ENCODE results near the gene THAP11.

Gene THAP11

DNA sequence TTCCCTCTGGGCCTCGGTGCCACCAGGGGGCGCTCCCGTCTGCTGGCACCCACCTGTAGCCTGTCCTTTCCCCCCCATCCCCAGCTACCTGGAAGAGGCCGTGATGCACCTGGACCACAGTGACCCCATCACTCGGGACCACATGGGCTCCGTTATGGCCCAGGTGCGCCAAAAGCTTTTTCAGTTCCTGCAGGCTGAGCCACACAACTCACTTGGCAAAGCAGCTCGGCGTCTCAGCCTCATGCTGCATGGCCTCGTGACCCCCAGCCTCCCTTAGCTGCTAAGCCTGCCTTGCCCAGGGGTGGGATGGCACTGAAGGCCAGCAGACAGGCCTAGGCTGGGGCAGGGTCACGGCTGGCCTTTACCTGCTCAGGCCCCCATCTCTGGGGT is 41.7 kb downstream of the THAP11 start:
- TF ChIP-seq CTCF (IDR thresholded peaks at IDR 0.05; ENCODE audit: extremely low read depth, missing control alignments), result peak; percentile 78
- DNase-seq (ENCODE audit: low spot score), result peak; percentile 92

GRCh38 chr16:67884684-67885083 is 42.6 kb downstream of the THAP11 start, which contains the start of gene NRN1L:
Gene NRN1L, plus strand, starts transcription at chr16:67884885. Its CDS starts 19 bp downstream, at chr16:67884904.
- no peak for DNase-seq (ENCODE audit: low spot score)
- no peak for TF ChIP-seq CTCF (IDR thresholded peaks at IDR 0.05; ENCODE audit: extremely low read depth, missing control alignments)

DNA sequence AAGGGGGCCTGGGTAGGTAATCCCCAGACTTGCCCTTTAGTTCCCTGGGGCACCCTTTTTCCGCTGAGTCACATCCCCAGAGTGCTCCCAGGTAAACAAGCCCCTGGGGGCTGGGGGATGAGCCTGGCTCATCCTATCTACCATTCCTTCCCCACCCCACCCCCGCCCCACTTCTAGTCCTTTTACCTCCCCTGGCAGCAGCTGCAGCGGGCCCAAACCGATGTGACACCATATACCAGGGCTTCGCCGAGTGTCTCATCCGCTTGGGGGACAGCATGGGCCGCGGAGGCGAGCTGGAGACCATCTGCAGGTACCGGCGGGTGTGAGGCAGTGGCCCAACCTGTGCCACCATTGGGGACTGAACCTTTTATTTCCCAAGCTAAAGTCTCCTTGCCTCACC is 43.4 kb downstream of the THAP11 start:
- no peak for TF ChIP-seq CTCF (IDR thresholded peaks at IDR 0.05; ENCODE audit: extremely low read depth, missing control alignments)
- no peak for DNase-seq (ENCODE audit: low spot score)

DNA sequence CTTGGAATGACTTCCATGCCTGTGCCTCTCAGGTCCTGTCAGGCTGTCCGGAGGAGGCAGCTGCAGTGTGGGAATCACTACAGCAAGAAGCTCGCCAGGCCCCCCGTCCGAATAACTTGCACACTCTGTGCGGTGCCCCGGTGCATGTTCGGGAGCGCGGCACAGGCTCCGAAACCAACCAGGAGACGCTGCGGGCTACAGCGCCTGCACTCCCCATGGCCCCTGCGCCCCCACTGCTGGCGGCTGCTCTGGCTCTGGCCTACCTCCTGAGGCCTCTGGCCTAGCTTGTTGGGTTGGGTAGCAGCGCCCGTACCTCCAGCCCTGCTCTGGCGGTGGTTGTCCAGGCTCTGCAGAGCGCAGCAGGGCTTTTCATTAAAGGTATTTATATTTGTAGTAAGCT is 43.9 kb downstream of the THAP11 start:
- no peak for TF ChIP-seq CTCF (IDR thresholded peaks at IDR 0.05; ENCODE audit: extremely low read depth, missing control alignments)
- DNase-seq (ENCODE audit: low spot score), result no peak

- no peak for TF ChIP-seq CTCF (IDR thresholded peaks at IDR 0.05; ENCODE audit: extremely low read depth, missing control alignments)
- DNase-seq (ENCODE audit: low spot score), result no peak
These were observed 44.3 kb downstream of the THAP11 start for GRCh38 chr16:67886387-67886786.

DNA sequence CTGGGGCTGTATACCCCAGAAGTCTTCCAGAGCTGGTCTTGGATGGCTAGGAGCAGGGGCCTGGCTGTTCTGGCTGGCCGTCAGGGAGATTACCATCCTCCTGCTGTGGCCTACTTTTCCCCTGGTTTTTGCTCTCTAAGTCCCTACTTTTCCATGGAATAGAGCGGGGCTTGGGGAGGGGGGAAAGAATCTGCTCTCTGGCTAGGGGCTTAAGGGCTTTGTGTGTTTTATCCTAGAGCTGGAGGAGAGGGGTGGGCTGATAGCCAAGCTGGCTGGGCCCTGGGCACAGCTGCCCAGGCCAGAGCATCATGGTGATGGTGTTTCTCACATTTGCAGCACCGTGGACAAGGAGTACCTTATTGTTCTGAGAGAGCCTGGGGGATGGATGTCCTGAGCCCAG is 46.2 kb downstream of the THAP11 start:
- no peak for DNase-seq (ENCODE audit: low spot score)
- no peak for TF ChIP-seq CTCF (IDR thresholded peaks at IDR 0.05; ENCODE audit: extremely low read depth, missing control alignments)

GRCh38 chr16:67892375-67892774 is 50.3 kb downstream of the THAP11 start:
- no peak for TF ChIP-seq CTCF (IDR thresholded peaks at IDR 0.05; ENCODE audit: extremely low read depth, missing control alignments)

More at GRCh38 chr16:67892375-67892774, 50.3 kb downstream of the THAP11 start:
- DNase-seq (ENCODE audit: low spot score), result no peak
